ENCODE results near the gene TENM4.

TENM4 gene

GRCh38 chr11:79043726-79044125 lies 397.1 kb downstream of the TENM4 start:
- no peak for DNase-seq

- no peak for DNase-seq
Observed at GRCh38 chr11:79042824-79043223, 398.0 kb downstream of the TENM4 start.

DNA sequence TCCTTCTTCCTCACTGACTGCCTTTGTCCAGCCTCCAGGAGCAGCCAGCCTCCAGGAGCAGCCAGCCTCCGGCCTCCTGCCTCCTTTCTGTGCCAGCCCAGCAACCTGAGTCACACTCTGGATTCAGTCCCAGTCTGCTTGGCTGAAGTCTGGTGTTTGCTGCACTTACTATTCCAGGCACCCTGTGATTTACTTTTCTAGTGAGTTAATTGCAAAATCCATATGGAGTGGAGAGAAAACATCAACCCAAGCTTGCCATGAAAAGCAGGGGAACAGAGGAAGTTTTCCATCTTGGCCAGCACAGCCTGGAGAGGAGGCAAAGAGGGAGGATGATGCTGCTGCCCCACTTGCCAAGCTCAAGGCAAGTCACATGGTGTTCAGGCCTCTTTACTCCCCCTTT lies 400.5 kb downstream of the TENM4 start:
- DNase-seq = no peak

GRCh38 chr11:79039122-79039521 lies 401.7 kb downstream of the TENM4 start:
- DNase-seq = no peak

DNA sequence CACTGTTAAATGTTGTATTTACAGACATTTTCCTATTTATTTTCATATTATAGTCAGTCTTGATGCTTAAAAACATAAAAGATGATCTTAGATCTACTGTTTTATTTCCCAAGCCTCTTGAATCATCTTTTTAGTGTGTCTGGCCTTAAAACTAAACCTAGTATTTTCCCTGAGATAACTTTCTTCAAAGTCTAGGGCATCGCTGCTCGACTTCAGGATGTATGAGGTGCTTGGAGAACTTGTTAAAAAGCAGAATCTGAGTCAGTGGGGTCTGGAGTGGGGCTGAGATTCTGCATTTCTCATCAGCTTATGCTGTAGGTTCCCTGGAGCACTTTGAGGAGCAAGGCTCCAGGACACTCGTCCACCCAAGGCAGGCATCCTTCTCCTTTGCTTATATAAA lies 404.9 kb downstream of the TENM4 start:
- DNase-seq = no peak

- no peak for DNase-seq
Observed at GRCh38 chr11:79033833-79034232, 407.0 kb downstream of the TENM4 start.

- no peak for DNase-seq
Observed at GRCh38 chr11:79030448-79030847, 410.4 kb downstream of the TENM4 start.

DNA sequence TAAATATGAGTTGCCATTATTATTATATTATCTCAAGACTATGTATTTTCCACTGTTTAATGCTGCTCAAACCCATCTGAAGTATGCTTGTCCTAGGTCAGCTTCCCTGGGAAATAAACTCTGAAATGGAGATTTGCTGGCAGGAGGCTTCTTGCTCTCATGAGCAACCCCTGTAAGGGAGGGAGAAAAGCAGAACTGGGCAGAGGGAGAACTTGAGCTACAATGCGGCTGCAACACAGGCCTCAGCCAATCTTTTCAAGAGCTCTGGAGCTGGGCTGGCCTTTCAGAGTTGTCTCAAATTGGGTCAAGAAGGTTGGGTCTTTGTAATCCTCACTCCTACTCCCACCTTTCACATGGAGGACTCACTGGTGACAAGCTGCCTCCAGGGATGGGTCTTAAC lies 412.6 kb downstream of the TENM4 start:
- DNase-seq = no peak

- no peak for DNase-seq
Observed at GRCh38 chr11:79026803-79027445, 413.9 kb downstream of the TENM4 start.

GRCh38 chr11:79025622-79026021 lies 415.2 kb downstream of the TENM4 start:
- no peak for DNase-seq

DNA sequence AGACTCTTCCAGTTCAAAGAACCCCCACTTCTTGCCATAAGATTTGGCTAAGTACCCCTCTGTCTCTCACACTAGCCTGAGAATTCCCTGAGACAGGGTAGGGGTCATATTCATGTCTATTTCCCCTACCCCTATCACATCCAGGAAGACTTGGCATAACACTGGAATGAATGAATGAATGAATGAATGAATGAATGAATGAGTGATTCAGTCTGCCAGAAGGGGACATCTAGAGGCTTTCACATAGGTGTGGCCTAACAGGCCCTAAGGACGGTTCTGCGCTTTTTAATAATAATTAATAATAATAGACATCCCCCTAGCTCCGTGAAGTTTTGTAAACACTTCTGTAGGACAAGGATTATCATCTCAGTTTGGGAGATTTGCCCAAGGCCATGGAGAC lies 415.7 kb downstream of the TENM4 start:
- DNase-seq = no peak

GRCh38 chr11:79022265-79022664 lies 418.6 kb downstream of the TENM4 start:
- DNase-seq = no peak

DNA sequence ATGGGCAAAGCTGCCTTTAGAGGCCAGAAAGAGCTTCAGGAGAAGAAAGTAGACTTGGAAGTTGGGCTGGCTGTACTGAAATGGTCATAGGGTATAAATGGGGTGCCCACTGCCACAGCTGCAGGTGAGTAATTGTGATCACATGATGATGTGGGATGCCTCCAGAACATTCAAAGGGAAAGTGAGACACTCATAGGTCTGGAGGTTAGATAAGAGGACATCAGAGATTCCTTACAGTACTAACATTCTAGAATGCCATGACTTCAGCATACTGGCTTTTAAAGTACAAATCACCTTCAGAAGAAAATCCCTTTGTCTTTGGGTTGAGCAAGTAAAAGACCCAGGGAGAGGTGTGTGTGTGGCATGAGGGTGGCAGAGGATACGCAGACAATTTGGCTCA lies 419.2 kb downstream of the TENM4 start:
- DNase-seq = no peak

GRCh38 chr11:79019975-79020374 lies 420.9 kb downstream of the TENM4 start:
- no peak for DNase-seq

DNA sequence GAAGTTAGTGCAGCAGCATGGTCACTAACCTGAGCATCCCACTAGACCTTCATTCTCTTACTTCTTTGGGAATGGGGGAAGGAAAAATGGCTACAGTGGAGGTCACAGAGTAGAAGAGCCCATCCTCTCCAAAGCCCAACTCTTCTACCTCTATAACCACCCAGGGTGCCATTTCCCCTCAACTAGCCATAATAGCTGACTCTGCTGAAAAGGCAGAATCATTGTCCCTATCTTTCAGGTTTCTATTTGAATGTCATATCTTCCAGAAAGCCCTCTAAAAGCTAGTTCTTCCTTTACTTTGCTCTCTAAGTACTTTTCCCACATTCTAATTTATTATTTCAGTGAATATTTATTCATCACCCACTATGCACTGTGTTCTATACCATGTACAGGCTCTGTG lies 421.6 kb downstream of the TENM4 start:
- DNase-seq = no peak

GRCh38 chr11:79018371-79018849 lies 422.4 kb downstream of the TENM4 start:
- no peak for DNase-seq

DNA sequence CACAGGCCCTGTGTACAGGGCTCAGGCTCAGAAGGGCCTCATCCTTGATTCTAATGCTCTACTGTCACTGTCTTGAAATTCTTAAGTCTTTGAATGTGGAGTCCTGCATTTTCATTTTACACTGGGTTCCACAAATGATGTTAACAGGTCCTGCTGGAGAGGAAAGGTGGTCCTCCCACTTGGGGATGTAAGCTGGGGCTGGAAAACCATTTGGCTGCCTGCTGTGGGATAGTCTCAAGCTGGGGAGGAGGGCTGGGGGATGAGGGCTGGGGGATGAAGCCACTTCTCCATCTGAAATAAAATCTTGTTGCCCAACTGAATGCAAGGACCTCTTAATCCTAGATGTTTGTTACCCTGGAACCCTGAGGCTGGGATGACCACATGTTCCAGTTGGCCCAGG lies 423.0 kb downstream of the TENM4 start:
- DNase-seq = no peak

DNA sequence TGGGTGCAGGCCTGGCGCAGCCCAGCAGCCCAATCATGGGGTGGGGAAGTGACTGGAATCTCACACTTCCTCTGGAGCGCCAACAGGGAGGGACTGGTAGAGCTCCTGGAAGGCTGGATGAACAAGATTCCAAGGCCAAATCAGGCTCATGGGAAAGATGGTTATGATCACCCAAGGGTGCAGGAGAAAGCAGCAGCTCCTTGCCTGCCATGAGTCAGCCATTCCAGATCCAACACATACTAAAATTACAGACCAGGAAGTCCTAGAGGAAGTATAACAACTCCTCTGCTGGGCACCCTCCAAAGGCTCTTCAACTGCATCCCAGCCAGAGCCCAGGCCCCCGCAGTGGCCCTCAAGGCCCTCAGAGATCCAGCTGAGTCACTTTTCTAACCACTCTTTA lies 427.3 kb downstream of the TENM4 start:
- no peak for DNase-seq

GRCh38 chr11:79011357-79011756 lies 429.5 kb downstream of the TENM4 start:
- DNase-seq = no peak

DNA sequence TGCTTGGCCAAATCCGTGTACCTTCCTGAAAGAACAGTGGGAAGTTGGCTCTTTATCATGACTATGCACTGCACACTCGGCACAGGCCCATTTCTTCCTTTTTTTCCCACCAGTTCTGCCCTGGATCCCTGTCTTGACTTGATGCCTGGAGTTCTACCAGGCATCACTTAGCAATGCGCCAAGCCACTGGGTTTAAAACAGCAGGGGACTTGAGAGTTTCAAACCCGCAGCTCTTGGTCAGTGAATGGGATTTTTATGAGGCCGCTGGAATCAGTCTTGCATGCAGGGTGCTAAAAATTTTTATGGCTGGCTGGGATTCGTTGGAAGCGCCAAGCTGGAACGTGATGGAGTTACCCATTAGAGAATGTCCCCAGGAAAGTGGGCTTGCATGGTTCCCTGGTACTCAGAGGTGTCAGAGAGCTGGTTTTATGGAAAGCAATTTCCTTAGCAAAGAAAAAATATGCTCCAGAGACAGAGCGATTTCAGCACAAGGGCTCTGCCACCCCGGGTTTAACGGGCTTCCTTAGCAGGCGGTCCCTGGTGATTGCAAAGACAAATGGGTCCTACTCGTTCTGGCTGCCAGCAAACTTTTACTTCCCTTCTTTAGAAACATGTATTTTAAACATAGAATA lies 432.9 kb downstream of the TENM4 start:
- DNase-seq = no peak

DNA sequence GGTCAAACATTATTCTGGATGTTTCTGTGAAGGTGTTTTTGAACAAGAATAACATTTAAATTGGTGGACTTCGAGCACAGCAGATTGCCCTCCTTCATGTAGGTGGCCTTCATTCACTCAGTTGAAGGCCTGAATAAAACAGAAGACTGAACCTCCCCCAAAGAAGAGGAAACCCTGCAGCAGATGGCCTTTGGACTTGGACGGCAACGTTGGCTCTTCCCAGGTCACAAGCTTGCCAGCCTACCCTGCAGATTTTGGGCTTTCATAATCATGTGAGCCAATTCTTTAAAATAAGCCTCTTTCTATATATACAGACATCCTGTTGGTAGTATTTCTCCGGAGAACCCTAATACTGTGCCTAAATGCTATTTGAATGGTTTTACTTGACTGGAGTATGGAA lies 434.0 kb downstream of the TENM4 start:
- DNase-seq = no peak

DNA sequence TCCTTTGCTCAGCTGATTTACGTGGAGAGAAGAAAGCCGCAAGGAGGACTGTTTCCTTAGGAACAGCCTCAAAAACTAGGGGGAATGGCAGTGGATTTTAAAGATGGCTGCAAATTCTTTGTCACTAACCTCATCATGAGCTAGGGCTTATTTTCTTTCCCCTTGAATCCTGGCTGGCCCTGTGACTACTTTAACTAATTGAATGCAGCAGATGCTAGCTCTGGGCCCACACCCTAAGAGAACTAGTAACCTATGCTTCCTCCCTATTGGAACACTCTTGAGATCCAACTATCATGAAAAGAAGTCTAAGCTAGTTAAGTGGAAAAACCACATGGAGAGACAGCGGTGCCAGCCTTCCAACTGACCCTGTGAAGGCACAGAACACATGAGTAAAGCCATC lies 444.8 kb downstream of the TENM4 start:
- no peak for DNase-seq

- DNase-seq = no peak
Observed at GRCh38 chr11:78995171-78995570, 445.7 kb downstream of the TENM4 start.

- DNase-seq = no peak
Observed at GRCh38 chr11:78993802-78994430, 446.9 kb downstream of the TENM4 start.

- DNase-seq = no peak
Observed at GRCh38 chr11:78991681-78992080, 449.1 kb downstream of the TENM4 start.

All from DMS153 (cell line).